ENCODE measurements around the gene RPN1. TPM values are rescaled to one million over a fixed set of nuclear protein-coding genes. Genes with fewer than 3 reads are reported as not detected.

Gene RPN1
- total RNA-seq, 2 experiments from 2014 or later = 123 to 149 TPM

GRCh38 chr3:128697341-128697740 is 46.7 kb upstream of the RPN1 start:
- Histone ChIP-seq H4K20me1 (ENCODE audit: insufficient read depth, low read length) (no peaks in the 10 kb centered on the region), H3K27ac (ENCODE audit: low read depth, low read length, poor library complexity, severe bottlenecking) (no peak overlapping the region), H3K79me2 (ENCODE audit: insufficient read depth, low read depth, low read length) (no peaks in the 10 kb centered on the region), H3K4me3 (ENCODE audit: low read depth, low read length, poor library complexity, severe bottlenecking) (no peak overlapping the region), H3K4me2 (ENCODE audit: low read length) (no peak overlapping the region), H3K9me2 (ENCODE audit: insufficient read depth, low read length) (no peaks in the 10 kb centered on the region), H3K9me3 (ENCODE audit: low read length) (no peaks in the 10 kb centered on the region), H3K36me3 (ENCODE audit: insufficient read depth, low read length) (no peaks in the 10 kb centered on the region), H3K4me1 (ENCODE audit: insufficient read depth, low read length, poor library complexity, severe bottlenecking) (peaks cover 14% of the 10 kb centered on the region), H2AFZ (ENCODE audit: low read length) (no peak overlapping the region)
- POLR2A ChIA-PET = interaction anchor here (0.6 to 1.1 kb wide), 2 partner anchors 17 to 34 kb away, joined by 3 to 4 read pairs; no protein-coding TSS in a partner anchor
- no peak for TF ChIP-seq CTCF (conservative IDR thresholded peaks at IDR 0.05; ENCODE audit: low read length)
- TF ChIP-seq EZH2phosphoT487 (IDR thresholded peaks at IDR 0.05; ENCODE audit: borderline replicate concordance, low read depth, low read length) = no peak
- no peak for DNase-seq (ENCODE audit: low spot score)
- CTCF ChIA-PET (ENCODE audit: unreplicated experiment) = no interaction called here
- BruUV-seq (replicated peaks) = no TSS peak
- intact Hi-C loops (cut with micrococcal nuclease; ENCODE audit: unreplicated experiment) = no loop called here

GRCh38 chr3:128693696-128694095 is 43.1 kb upstream of the RPN1 start:
- no peak for DNase-seq (ENCODE audit: low spot score)
- no TSS peak for BruUV-seq (replicated peaks)
- H3K4me2 ChIP-seq (ENCODE audit: low read length) = no peak overlapping the region
- no peaks in the 10 kb centered on the region for H4K20me1 ChIP-seq (ENCODE audit: insufficient read depth, low read length)
- no peaks in the 10 kb centered on the region for H3K4me1 ChIP-seq (ENCODE audit: insufficient read depth, low read length, poor library complexity, severe bottlenecking)
- H2AFZ ChIP-seq (ENCODE audit: low read length) = no peak overlapping the region
- H3K27ac ChIP-seq (ENCODE audit: low read depth, low read length, poor library complexity, severe bottlenecking) = no peak overlapping the region
- no peaks in the 10 kb centered on the region for H3K9me2 ChIP-seq (ENCODE audit: insufficient read depth, low read length)
- TF ChIP-seq CTCF (conservative IDR thresholded peaks at IDR 0.05; ENCODE audit: low read length) (no peak), EZH2phosphoT487 (IDR thresholded peaks at IDR 0.05; ENCODE audit: borderline replicate concordance, low read depth, low read length) (no peak)
- intact Hi-C loops (cut with micrococcal nuclease; ENCODE audit: unreplicated experiment) = no loop called here
- no peaks in the 10 kb centered on the region for H3K9me3 ChIP-seq (ENCODE audit: low read length)
- no peaks in the 10 kb centered on the region for H3K79me2 ChIP-seq (ENCODE audit: insufficient read depth, low read depth, low read length)
- POLR2A ChIA-PET = no interaction called here
- no peak overlapping the region for H3K4me3 ChIP-seq (ENCODE audit: low read depth, low read length, poor library complexity, severe bottlenecking)
- CTCF ChIA-PET (ENCODE audit: unreplicated experiment) = no interaction called here
- H3K36me3 ChIP-seq (ENCODE audit: insufficient read depth, low read length) = no peaks in the 10 kb centered on the region

GRCh38 chr3:128689060-128689459 is 38.4 kb upstream of the RPN1 start:
- DNase-seq (ENCODE audit: low spot score) = no peak
- Histone ChIP-seq H3K4me2 (ENCODE audit: low read length) (no peak overlapping the region), H3K9me3 (ENCODE audit: low read length) (no peaks in the 10 kb centered on the region), H3K4me1 (ENCODE audit: insufficient read depth, low read length, poor library complexity, severe bottlenecking) (peaks cover under 1% of the 10 kb centered on the region), H3K4me3 (ENCODE audit: low read depth, low read length, poor library complexity, severe bottlenecking) (no peak overlapping the region), H3K9me2 (ENCODE audit: insufficient read depth, low read length) (no peaks in the 10 kb centered on the region), H4K20me1 (ENCODE audit: insufficient read depth, low read length) (no peaks in the 10 kb centered on the region), H3K27ac (ENCODE audit: low read depth, low read length, poor library complexity, severe bottlenecking) (no peak overlapping the region), H3K36me3 (ENCODE audit: insufficient read depth, low read length) (no peaks in the 10 kb centered on the region), H2AFZ (ENCODE audit: low read length) (no peak overlapping the region), H3K79me2 (ENCODE audit: insufficient read depth, low read depth, low read length) (no peaks in the 10 kb centered on the region)
- ChIA-PET POLR2A (interaction anchor here (0.6 to 1.6 kb wide), 3 partner anchors 8 to 632 kb away, joined by 3 to 9 read pairs (median 3); no protein-coding TSS in a partner anchor), CTCF (ENCODE audit: unreplicated experiment) (no interaction called here)
- no peak for TF ChIP-seq EZH2phosphoT487 (IDR thresholded peaks at IDR 0.05; ENCODE audit: borderline replicate concordance, low read depth, low read length)
- TF ChIP-seq CTCF (conservative IDR thresholded peaks at IDR 0.05; ENCODE audit: low read length) = no peak
- intact Hi-C loops (cut with micrococcal nuclease; ENCODE audit: unreplicated experiment) = no loop called here
- BruUV-seq (replicated peaks) = no TSS peak
